K562 (cell line): ENCODE measurements around the gene NOC4L. TPM values are rescaled to one million over a fixed set of nuclear protein-coding genes. Genes with fewer than 3 reads are reported as not detected.

ENCODE experiments used
- ASH1L ChIP-seq: fragments of 450-650 bp; IDR thresholded peaks from 2 replicates; pipeline ENCODE4 v1.6.1; 2018; ENCODE audit warnings: borderline replicate concordance, mild to moderate bottlenecking, low read depth; ENCODE audit not compliant: partially characterized antibody
- DMBX1 ChIP-seq: fragments of 250-450 bp; sonication (Bioruptor Pico); IDR thresholded peaks from 2 replicates; pipeline ENCODE4 v1.8.0; 2022; ENCODE audit warnings: inconsistent platforms, mild to moderate bottlenecking, moderate library complexity, borderline replicate concordance
- ETS2 ChIP-seq: IDR thresholded peaks from 2 replicates; pipeline ENCODE4 v1.6.1; 2016; ENCODE audit warnings: borderline replicate concordance, missing genetic modification characterization, mild to moderate bottlenecking, moderate library complexity, missing compliant biosample characterization; ENCODE audit not compliant: poor library complexity, severe bottlenecking
- ETV1 ChIP-seq: fragments of 450-650 bp; conservative IDR thresholded peaks from 2 replicates; pipeline ENCODE4 v1.6.1; 2016; ENCODE audit warnings: missing genetic modification characterization, control low read depth, low read depth, missing compliant biosample characterization
- FIP1L1 ChIP-seq: fragments of 200-400 bp; formaldehyde crosslinking; IDR thresholded peaks from 2 replicates; pipeline ENCODE4 v1.6.1; 2018; ENCODE audit warnings: mild to moderate bottlenecking, low read depth, low read length; ENCODE audit not compliant: poor library complexity, severe bottlenecking
- MAFK ChIP-seq: IDR thresholded peaks from 2 replicates; pipeline ENCODE4 v1.6.1; 2011; ENCODE audit warnings: low read length, improper control_type of control experiment
- MTF1 ChIP-seq: fragments of 250-450 bp; sonication (Bioruptor Pico); IDR thresholded peaks from 2 replicates; pipeline ENCODE4 v1.9.0; 2021; ENCODE audit warnings: moderate library complexity, mild to moderate bottlenecking, inconsistent platforms, borderline replicate concordance
- PCBP1 ChIP-seq: fragments of 200-400 bp; formaldehyde crosslinking; IDR thresholded peaks from 2 replicates; pipeline ENCODE4 v1.6.1; 2018; ENCODE audit warnings: mild to moderate bottlenecking, low read depth, low read length; ENCODE audit not compliant: poor library complexity, severe bottlenecking
- RFX7 ChIP-seq: fragments of 250-450 bp; sonication (Bioruptor Pico); IDR thresholded peaks from 2 replicates; pipeline ENCODE4 v1.5.1; 2021; ENCODE audit warnings: mild to moderate bottlenecking
- ZKSCAN1 ChIP-seq: fragments of 150-350 bp; IDR thresholded peaks from 2 replicates; pipeline ENCODE4 v1.6.1; 2016; ENCODE audit warnings: low read depth, low read length
- polyA plus RNA-seq, 8 experiments: library from polyadenylated mRNA; depleted of rRNA in 4 of 8; stranded (reverse) in 5 of 8; unstranded in 3 of 8; fragments of >200 nt; fragmentation: Nextera tagmentation in 2 of 8; fragmentation: Illumina TruSeq in 1 of 8; extraction: Ambion mirVana in 2 of 8; extraction: Trizol in 1 of 8; gene quantifications; 2 replicates each; pipeline versions ENCODE4 v1.2.1 to v1.2.3, GENCODE V29; 2011 to 2014; ENCODE audit warnings: inconsistent platforms in 1 of 8, missing spikeins in 1 of 8
- total RNA-seq, 7 experiments: library from RNA; depleted of rRNA in 6 of 7; stranded (reverse); fragments of >200 nt in 6 of 7; fragmentation: Illumina TruSeq in 2 of 7; extraction: Trizol in 2 of 7; gene quantifications; 2 replicates each; pipeline versions ENCODE4 v1.2.1 to v1.2.3, GENCODE V29; 2011 to 2021; ENCODE audit warnings: low replicate concordance in 1 of 7
- TF ChIP-seq, protein P1 (sequence below): fragments of 450-650 bp; IDR thresholded peaks from 2 replicates; pipeline ENCODE4 v1.6.1; 2016
- TF ChIP-seq, protein P2 (sequence below): fragments of 450-650 bp; formaldehyde crosslinking; IDR thresholded peaks from 2 replicates; pipeline ENCODE4 v1.4.0; 2020; ENCODE audit warnings: mild to moderate bottlenecking, moderate library complexity
- TF ChIP-seq, protein P3 (sequence below): IDR thresholded peaks from 3 replicates; pipeline ENCODE4 v1.6.1; 2011; ENCODE audit warnings: borderline replicate concordance, mild to moderate bottlenecking; ENCODE audit not compliant: insufficient read length, insufficient read depth

Gene NOC4L
- total and polyA plus RNA-seq, 9 of the 15 experiments (the other 6 are each of a cell fraction or from before 2014, with no cell fraction given), result 1.3 to 77.0 (median 20.0) TPM

DNA sequence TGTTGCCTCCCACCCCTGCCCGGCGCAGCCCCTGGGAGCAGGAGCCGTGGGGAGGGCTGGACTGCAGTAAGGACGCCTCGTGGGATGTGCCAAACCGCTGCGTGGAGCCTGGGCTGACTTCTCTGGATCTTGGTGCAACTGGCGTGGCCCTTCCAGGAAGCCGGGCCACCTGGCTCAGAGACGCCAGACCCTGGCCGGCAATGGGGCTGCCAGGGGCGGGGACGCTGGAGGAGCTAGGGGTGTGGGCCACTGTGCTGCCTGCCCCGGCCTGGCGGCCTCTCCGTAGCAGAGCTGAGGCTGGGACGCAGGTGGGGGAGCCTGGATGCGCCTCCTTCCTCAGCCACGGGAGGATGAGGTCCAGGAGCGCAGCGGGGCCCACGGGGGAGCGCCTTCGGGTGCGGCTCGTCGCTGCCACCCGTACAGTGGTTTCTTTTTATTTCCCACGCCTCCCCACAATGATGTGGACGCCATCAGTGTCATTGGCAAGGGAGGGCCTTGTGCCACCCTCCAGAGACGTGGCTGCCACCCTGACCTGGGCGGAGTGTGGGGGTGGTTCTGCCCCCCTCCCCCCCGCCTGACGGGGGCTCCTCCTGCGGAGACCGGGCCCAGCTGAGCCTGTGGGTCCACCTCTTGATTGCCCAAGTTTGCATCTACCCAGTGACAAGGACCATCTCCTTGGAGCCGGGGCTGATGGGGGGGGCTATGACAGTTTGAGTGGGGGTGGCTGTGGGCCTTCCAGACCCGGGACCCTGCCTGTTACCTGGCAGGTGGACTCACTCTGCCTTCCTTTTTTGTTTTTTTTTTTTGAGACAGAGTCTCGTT is 11.4 kb upstream of the NOC4L start (continued):
- no peak for TF ChIP-seq MTF1 (CRISPR knock-in tag)
- no peak for TF ChIP-seq RFX7
- TF ChIP-seq, protein P1, sequence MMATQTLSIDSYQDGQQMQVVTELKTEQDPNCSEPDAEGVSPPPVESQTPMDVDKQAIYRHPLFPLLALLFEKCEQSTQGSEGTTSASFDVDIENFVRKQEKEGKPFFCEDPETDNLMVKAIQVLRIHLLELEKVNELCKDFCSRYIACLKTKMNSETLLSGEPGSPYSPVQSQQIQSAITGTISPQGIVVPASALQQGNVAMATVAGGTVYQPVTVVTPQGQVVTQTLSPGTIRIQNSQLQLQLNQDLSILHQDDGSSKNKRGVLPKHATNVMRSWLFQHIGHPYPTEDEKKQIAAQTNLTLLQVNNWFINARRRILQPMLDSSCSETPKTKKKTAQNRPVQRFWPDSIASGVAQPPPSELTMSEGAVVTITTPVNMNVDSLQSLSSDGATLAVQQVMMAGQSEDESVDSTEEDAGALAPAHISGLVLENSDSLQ, result no peak
- TF ChIP-seq ZKSCAN1, result no peak
- no peak for TF ChIP-seq DMBX1 (CRISPR knock-in tag)
- no peak for TF ChIP-seq ETS2 (tag)
- TF ChIP-seq PCBP1, result peak; percentile 15
- no peak for TF ChIP-seq MAFK
- TF ChIP-seq FIP1L1, result peak; percentile 36
- TF ChIP-seq ETV1 (tag), result no peak
- TF ChIP-seq, protein P2, sequence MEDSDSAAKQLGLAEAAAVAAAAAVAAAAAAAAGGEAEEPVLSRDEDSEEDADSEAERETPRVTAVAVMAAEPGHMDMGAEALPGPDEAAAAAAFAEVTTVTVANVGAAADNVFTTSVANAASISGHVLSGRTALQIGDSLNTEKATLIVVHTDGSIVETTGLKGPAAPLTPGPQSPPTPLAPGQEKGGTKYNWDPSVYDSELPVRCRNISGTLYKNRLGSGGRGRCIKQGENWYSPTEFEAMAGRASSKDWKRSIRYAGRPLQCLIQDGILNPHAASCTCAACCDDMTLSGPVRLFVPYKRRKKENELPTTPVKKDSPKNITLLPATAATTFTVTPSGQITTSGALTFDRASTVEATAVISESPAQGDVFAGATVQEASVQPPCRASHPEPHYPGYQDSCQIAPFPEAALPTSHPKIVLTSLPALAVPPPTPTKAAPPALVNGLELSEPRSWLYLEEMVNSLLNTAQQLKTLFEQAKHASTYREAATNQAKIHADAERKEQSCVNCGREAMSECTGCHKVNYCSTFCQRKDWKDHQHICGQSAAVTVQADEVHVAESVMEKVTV (CRISPR knock-in tag), result no peak
- TF ChIP-seq ASH1L, result no peak
- TF ChIP-seq, protein P3, sequence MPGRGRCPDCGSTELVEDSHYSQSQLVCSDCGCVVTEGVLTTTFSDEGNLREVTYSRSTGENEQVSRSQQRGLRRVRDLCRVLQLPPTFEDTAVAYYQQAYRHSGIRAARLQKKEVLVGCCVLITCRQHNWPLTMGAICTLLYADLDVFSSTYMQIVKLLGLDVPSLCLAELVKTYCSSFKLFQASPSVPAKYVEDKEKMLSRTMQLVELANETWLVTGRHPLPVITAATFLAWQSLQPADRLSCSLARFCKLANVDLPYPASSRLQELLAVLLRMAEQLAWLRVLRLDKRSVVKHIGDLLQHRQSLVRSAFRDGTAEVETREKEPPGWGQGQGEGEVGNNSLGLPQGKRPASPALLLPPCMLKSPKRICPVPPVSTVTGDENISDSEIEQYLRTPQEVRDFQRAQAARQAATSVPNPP, result no peak
- TF ChIP-seq, all 486 proteins: peak for 3
